ENCODE data around the gene LAMA4.

- TF ChIP-seq POLR2A (IDR thresholded peaks at IDR 0.05) (no peak), POLR2AphosphoS5 (IDR thresholded peaks at IDR 0.05; ENCODE audit: insufficient read depth in 1 of 2, low read depth in 1 of 2) (no peak)
- TF ChIP-seq, protein P1, sequence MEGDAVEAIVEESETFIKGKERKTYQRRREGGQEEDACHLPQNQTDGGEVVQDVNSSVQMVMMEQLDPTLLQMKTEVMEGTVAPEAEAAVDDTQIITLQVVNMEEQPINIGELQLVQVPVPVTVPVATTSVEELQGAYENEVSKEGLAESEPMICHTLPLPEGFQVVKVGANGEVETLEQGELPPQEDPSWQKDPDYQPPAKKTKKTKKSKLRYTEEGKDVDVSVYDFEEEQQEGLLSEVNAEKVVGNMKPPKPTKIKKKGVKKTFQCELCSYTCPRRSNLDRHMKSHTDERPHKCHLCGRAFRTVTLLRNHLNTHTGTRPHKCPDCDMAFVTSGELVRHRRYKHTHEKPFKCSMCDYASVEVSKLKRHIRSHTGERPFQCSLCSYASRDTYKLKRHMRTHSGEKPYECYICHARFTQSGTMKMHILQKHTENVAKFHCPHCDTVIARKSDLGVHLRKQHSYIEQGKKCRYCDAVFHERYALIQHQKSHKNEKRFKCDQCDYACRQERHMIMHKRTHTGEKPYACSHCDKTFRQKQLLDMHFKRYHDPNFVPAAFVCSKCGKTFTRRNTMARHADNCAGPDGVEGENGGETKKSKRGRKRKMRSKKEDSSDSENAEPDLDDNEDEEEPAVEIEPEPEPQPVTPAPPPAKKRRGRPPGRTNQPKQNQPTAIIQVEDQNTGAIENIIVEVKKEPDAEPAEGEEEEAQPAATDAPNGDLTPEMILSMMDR (IDR thresholded peaks at IDR 0.05), result no peak
Measured at GRCh38 chr6:112251171-112251875, 3.0 kb downstream of the LAMA4 start.

All from vagina (tissue), 2 donors.